DND-41 (cell line): ENCODE data around the gene ASB7.

Source experiments
- CTCF ChIP-seq: IDR thresholded peaks from 2 replicates; pipeline ENCODE4 v1.5.1; 2012; ENCODE audit warnings: borderline replicate concordance, low read length, moderate library complexity, mild to moderate bottlenecking; ENCODE audit not compliant: poor library complexity, severe bottlenecking; ENCODE audit errors: extremely low read depth
- EZH2 ChIP-seq: IDR thresholded peaks from 3 replicates; pipeline ENCODE4 v1.6.1; 2012; ENCODE audit warnings: borderline replicate concordance, low read depth, mild to moderate bottlenecking, moderate library complexity, low read length, inconsistent platforms; ENCODE audit not compliant: severe bottlenecking

- TF ChIP-seq CTCF (peak; percentile 87), EZH2 (no peak)
Measured at GRCh38 chr15:100627789-100628395, 25.5 kb downstream of the ASB7 start.
